ENCODE results near the gene TREH.
"Not testable (repeated sequence)": the region's sequence is repeated elsewhere in the genome, so short reads cannot be mapped to it uniquely, and the experiment has no call there.

The TREH gene

DNA sequence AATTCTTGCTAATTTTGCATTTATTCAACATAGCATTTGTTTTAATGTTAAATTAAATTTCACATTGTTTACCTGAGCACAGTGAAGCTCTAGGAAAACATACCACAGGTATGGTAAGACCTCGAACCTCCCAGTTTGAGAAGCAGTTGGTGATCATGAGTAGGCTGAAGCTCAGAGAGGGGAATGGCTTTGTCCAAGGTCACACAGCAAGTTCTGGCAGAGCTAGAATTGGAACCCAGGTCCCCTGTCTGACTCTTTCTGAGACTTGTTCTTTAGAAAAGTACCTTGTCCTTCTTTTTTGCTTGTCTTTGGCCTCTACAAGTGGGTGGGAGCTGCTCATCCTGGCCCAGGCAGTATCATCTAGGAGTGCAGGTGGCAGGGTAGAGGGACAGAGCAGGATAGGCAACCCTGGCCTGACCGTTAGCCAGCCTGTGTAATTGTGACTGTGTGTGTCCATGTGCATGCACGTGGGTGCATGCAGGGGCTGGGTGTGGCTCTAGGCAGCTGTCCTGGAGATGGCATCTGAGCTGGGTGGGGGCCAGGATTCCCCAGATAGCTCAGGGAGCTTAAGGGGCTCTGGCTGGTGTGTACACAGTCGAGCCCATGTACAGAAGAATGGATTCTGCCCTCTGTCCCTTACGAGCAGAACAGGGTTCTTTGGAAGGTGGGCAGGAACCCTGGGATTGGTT, 50.4 kb downstream of the TREH start:
- no peak for DNase-seq (ENCODE audit: low read depth)

DNA sequence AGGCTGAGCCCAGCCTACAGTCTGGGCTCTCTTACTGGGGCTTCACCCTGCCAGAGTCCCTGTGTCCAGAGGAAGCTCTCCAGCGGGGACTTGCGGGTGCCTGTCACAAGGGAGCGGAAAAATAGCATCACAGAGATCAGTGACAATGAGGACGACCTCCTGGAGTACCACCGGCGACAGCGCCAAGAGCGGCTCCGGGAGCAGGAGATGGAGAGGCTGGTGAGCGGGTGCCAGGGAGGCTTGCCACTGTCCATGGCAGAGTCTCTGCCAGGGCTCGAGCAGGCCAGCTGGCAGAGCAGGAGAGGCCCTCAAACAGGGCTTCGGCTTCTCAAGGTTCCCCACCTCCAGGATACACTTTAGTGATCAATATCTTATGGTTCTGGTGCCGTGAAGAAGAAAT, 51.0 kb downstream of the TREH start:
- no peak for DNase-seq (ENCODE audit: low read depth)

DNA sequence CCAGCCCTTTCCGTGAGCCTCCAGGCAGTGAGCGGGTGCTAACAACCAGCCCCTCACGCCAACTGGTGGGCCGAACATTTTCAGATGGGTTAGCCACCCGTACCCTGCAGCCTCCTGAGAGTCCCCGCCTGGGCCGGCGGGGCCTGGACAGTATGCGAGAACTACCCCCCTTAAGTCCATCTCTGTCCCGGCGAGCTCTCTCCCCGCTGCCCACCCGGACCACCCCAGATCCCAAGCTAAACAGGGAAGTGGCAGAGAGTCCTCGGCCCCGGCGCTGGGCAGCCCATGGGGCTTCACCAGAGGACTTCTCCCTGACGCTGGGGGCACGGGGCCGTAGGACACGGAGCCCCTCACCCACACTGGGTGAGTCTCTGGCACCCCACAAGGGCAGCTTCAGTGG, 51.4 kb downstream of the TREH start:
- no peak for DNase-seq (ENCODE audit: low read depth)

DNA sequence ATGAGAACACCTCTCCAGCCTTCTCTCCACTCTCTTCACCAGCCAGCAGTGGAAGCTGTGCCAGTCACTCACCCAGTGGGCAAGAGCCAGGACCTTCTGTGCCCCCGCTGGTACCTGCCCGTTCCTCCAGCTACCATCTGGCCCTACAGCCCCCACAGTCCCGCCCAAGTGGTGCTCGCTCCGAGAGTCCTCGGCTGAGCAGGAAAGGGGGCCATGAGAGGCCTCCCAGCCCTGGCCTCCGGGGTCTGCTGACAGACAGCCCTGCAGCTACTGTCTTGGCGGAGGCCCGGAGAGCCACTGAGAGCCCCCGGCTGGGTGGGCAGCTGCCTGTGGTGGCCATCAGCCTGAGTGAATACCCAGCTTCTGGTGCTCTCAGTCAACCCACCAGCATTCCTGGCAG, 51.9 kb downstream of the TREH start:
- DNase-seq (ENCODE audit: low read depth) = no peak

DNA sequence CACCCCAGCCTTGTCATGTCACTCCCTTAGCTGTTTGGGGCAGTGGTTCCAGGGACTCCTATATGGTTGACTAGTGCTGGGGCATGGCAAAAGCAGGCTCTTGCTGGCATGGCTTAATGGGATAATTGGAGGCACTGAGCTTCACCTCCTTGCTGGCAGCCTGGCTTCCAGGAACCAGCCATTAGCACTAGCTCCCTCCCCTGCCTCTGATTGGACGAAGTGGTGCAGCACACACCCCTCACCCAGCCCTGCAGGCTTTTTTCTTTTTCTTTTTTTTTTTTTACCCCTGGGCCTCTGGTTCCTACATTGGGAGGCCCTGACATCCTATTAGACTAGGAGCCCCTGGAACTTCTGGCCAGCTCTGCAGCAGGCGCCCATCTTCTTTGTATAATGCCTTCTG, 53.5 kb downstream of the TREH start:
- no peak for DNase-seq (ENCODE audit: low read depth)

DNA sequence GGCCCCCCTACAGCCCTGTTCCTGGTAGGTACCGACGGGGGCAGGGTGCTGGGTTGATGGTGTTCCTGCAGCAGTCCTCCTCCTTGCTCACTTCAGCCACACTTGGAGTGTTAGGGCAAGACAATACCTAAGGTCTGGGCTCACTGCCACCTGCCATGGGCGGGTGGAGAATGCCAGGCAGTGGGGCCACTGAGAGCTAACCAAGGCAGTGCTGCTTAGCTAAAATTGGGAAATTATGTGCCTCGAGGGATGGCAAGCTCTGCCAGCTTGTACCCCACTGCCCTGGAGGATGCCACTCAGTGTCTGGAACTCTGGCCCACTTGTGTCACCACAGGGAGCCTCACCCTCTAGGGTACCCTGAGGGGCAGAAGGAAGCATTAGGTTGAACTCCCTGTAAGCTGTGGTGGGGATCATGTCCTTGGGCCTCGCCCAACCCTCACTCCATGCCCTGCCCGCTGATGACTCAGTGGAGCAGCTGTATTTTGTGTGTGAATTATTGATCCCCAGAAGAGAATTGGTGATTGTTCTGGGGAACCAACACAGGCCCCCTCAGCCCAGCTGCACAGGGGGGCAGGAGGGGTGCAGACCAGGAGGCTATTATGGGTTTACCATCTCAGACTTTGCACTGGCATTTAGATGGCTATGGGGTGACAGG, 54.3 kb downstream of the TREH start:
- DNase-seq (ENCODE audit: low read depth) = no peak

DNA sequence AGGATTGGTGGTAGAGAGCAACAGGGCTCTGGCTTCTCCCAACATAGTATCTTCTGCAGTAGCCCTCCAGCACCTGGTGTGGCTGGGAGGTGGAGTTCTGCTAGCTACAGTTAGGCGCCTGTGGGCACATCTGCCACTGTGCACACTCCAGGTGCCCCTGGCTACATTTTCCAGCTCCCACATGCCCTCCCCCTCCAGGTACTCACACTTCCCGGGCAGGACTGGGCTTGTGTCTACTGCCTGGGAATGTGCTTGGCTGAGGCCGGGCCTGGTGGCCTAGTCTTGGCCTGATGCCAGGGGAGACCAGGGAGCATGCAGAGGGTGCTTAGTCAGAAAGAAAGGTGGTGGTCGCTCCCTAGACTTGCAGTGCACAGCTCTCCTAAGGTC, 56.2 kb downstream of the TREH start:
- no peak for DNase-seq (ENCODE audit: low read depth)

DNA sequence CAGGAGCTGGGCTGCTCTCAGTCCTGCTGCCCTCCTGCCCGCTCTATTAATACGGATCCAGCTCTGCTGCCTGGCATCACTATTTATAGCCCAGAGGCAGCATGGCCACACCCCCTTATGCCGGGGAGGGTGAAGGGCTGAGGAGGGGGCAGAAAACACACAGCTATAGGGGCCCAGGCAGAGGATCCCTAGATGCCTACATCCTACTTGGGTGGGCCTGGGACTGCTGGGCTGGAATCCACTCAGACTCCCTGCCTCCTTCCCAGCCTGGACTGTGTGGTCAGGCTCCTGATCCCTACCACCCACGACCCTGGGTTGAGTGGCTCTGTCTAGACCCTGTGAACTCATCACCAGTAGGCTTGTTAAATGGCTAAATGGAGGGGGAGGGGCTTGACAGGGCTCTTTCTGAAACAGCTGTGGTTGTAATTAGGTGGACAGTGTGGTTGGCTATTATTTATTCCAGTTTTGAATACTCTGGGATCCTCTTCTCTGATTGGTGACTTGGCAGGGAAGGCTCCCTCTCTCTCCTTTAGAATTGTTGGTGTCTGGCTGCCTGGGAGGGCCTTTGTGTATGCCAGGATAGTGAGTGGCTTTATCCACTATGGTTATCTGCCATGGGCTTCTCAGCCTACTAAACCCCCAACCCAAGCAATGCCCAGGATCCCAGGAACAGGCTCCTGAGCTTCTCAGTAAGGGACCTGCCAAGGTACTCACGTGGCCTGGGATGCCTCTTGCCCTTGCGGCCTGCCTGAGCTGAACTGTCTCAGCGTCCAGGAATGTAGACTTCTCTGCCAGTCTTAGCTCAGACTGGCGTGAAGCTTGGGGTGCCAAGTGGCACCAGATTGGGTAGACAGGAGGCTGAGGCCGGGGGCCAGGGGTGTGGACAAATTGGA, 56.8 kb downstream of the TREH start:
- DNase-seq (ENCODE audit: low read depth) = no peak

DNA sequence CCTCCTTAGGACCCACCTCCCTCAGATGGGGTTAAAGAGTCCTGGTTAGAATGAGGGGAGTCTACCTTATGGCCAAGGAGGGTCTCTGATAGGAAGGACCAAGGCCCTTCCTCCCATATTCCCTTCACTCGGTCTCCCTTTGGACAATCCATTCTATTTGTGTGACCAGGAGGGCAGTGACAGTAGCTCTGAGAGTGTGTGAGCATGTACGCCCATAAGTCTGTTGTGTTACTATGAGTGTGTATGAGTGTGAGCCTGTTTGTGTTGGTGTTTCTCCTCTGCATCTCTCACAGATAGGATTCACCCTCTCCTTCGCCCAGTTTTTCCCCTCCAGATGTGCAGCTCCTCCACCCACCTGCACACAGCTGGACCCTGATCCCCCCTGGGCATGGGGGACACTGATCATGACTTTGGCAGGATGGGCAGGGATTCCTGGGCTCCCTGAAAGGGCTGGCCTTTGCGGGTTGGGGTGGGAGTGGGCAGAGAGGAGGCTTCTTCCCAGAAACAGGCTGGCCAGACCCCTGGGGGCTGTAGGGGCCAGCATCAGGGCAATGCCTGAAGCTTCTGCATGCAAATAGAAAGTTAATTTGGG, 57.6 kb downstream of the TREH start:
- no peak for DNase-seq (ENCODE audit: low read depth)

DNA sequence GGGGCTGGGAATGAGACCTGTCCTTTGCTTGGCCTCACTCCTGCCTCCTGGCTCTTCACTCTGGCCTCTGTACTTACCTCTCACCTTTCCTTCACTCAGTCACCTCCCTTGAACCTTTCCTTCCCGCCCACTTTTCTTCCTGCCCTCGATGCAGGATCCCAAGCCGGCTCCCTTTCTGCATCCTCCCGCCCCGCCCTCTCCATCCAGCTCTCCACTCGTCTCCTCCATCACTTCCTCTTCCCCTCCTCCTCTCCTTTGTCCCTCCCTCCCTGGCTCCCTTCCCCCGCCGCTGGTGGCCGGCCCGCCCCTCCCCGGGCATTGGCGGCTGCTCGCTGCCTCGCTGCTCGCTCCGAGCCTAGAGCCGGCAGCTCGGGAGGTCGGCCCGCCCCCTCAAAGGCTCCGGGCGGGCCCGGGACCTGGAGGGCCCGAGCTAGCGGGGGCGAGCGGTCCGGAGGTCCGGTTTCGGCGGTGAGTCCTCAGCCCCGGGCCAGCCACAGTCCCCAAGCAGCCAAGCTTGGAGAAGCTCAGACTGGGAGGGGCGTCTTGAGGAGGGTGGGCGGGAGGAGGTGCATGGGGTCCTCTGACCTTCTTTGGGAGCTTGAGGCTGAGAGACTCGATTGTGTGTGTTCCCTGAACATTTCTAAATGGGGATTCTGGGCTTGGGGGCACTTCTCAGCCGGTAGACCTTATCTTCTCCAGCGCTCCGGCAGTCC, 58.2 kb downstream of the TREH start:
- no peak for DNase-seq (ENCODE audit: low read depth)

DNA sequence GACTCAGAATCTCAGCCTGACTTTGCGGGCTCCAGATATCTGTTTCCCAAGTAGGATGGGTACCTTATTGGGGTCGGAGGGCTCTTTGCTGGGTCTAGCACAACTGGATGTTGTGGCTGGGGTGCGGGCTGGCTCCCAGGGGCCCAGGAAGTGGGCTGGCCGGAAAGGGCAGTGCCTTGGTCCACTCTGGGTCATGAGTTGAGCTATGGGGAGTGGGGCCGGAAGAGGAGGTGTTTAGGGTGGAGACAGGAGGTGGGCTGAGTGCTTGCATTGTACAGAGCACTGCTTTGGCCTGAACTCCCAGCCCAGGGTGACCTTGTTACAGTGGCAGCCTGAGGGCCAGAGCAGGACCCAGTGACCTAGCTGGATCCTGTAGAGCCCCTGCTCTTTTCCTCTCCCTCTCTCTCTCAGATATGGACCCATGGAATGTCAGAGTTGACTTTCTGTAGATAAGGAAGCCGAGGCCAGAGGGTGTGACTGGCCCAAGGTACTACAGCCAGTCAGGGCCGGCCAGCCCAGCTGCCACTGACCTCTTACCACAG, 58.9 kb downstream of the TREH start:
- DNase-seq (ENCODE audit: low read depth) = no peak

DNA sequence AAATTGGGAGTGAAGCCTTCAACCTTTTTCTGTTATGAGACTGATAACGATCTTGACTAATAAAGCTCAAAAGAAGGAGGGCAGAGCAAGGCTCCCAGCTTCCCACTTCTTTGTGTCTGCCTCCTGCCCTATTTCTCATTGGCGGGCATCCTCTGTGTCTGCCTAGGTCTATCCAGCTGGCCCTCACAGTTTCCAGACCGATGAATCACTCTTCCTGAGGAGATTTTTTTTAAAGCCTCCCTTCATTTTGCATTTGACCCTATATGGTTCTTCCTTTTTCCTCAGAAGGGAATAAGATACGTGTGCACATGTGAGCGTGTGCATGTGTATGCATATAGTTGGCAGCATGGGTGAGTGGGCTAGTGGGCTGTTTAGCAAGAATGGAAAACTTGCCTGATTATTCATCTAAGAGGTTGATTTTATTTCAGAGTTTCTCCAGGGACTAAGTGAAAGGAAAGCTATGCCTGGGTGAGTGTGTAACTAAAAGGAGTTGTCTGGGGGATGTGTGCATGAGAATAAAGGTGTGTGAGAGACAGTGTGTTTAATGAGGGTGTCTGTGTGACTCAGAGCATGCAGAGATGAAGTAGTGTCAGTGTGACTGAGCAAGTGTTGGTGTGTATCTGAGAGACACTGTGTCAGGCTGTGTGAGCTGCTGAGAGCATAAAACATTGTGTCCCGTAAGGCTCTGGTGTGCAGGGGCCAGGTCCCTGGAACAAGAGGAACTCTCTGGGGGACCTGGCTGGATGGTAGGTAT, 59.8 kb downstream of the TREH start:
- no peak for DNase-seq (ENCODE audit: low read depth)

DNA sequence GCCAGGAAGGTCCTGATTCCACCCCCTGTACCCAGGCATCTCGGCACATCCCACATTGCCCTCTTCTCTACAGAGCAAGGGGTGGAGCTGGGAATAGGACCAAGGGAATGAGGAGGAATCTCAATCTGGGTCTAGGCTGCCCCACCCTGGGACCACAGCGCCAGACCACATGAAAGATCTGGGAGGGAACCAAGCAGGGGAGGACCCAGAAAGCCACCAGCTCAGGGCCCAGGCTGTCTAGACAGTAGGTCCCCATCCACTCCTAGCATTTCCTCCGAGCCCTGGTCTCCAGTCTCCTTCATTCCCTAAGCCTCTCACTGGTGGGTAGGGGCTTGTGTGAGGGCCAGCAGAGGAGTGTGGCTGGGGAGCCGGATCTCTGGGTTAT, 60.5 kb downstream of the TREH start:
- DNase-seq (ENCODE audit: low read depth) = no peak

DNA sequence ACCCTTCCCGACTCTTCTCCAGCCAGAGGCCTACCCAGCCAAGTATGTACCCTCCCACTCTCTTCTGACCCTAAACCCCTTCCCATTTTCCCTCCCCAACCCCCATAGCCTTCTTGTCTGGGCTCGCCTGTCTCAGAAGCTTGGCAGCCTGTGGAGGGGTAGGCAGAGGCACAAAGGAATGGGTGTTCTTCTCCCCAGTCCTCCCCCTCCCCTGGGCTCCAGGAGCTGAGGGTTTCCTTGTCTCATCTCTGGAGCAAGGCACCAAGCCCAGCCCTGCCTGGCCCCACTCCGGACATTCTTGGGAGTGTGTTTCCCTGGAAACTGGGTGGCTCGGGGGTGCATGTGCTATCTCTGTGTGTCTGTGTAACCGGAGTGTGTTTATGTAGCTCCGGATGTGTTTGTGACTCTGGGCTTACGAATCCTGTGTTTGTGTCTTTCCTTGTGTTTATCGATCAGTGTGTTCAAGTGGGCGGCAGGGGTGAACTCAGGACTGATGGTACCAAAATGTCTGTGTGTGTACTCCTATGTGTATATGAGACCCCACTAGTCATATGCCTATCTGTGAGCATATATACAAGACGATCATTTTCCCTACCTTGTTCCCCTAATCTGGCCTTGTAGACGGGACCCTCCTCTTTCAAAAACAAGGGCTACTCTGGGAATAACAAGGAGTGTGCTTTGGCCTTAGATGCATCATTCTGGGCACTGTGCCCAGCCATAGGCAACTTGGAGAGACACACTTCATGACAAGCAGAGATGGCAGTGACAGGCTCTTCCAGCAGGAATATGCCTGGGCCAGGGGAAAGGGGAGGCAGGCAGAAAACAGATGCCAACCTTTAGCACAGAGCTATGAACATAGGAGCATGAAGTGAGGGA, 61.1 kb downstream of the TREH start:
- no peak for DNase-seq (ENCODE audit: low read depth)

DNA sequence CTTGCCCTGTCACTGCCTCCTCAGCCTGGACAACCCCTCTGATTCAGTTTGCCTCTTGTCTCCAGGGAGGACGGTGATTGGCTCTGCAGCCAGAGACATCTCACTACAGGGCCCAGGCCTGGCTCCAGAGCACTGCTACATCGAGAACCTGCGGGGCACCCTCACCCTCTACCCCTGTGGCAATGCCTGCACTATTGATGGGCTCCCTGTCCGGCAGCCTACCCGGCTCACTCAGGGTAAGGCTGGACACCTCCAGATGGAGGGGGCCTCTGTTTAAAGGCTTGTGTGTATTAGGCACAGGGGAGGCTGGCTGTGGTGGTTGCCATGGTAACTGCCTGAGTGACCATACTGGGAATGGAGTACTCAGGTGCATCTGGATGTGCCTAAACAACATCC, 63.5 kb downstream of the TREH start:
- DNase-seq (ENCODE audit: low read depth) = no peak

DNA sequence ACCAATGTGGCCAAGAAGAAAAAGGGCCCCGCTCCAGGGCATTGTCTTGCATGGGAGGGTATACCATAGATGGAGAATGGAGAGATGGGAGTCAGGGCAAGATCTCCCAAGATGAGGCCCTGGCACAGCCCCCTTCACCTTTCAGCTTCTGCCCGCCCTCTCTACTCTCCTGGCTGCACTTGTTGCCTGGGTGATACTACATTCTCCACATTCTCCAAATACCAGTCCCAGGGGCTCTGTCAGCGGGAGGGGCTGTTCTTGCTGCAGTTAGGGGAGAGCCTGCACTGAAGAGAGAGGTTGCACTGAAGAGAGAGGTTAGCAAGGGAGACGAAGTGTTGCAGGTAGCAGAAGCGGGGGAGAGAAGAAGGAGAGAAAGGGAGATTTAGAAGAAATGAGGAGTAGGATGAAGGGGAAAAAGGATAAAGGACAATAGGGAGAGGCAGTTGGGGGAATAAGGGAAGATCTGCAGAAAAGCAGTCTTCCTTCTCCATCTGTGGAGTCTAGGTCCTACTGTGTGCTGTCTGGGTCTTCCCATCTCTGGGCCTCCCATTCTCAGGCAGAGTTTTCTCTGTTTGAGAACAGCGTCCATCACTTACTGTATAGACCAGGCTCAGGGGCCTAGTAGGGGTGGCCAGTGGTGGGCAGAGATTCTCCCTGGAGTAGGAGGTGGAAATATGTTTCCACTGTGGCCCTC, 64.0 kb downstream of the TREH start:
- DNase-seq (ENCODE audit: low read depth) = no peak

DNA sequence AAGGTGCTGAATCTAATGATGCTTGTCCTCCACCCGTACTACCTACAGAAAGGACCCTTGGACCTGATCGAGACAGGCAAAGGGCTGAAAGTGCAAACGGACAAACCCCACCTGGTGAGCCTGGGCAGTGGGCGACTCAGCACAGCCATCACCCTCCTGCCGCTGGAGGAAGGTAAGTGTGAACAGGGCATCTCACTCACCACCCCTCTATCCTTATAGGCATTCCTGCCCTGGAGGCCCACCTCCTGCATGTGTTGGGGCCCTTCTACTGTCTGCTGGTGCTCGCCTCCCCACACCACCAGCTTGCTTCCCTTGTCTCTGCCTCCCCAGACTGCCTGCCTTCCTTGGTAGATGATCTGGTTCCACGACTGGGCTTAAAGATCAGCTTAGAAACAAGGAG, 64.9 kb downstream of the TREH start:
- DNase-seq (ENCODE audit: low read depth) = no peak

DNA sequence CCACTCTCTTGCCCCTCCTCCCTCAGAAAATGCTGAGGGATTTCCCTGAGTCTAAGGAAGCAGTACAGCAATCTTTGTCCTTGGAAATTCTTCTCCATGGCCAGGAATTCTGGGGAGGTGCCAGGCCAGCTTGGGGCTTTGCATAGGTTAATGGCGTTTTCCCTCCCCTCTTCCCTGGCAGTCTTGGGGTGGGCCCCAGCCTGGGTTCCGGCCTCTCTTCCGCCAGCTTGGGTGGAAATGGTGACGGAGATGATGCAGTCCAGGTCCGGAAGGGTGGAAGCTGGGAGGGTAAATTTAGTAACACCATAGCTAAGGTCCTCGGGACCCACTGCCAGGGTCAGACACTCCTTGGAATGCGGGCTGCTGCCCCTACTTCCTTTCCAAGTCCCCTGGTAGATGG, 67.1 kb downstream of the TREH start:
- no peak for DNase-seq (ENCODE audit: low read depth)

DNA sequence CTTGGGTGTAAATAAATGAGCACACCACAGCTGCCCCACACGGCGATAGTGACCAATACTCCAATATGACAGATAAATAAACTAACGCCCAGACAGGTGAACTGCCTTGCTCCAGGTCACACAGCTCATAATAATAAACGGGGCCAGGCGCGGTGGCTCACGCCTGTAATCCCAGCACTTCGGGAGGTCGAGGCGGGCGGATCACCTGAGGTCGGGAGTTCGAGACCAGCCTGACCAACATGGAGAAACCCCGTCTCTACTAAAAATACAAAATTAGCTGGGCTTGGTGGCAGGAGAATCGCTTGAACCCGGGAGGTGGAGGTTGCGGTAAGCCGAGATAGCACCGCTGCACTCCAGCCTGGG, 68.0 kb downstream of the TREH start:
- not testable (repeated sequence) for DNase-seq (ENCODE audit: low read depth)

All from stimulated activated CD8-positive, alpha-beta memory T cell treated with anti-CD3 and anti-CD28 coated beads, Interleukin-7, amount 100 ng/mL, for 24 hours (primary cell).